GM18508 (cell line): ENCODE results near the gene FCHO1.
A peak's percentile ranks its signal among the peaks of the same experiment; 100 is the strongest.

Experiments
- ATAC-seq: cut with Tn5 transposase; IDR thresholded peaks from one replicate; pipeline ENCODE4 v1.9.1; 2021; ENCODE audit warnings: moderate number of reproducible peaks; ENCODE audit not compliant: insufficient read depth, unreplicated experiment

Gene FCHO1

GRCh38 chr19:17727843-17728242 lies 23.4 kb upstream of the FCHO1 start:
- no peak for ATAC-seq

GRCh38 chr19:17733127-17733526 lies 18.1 kb upstream of the FCHO1 start:
- ATAC-seq = no peak

DNA sequence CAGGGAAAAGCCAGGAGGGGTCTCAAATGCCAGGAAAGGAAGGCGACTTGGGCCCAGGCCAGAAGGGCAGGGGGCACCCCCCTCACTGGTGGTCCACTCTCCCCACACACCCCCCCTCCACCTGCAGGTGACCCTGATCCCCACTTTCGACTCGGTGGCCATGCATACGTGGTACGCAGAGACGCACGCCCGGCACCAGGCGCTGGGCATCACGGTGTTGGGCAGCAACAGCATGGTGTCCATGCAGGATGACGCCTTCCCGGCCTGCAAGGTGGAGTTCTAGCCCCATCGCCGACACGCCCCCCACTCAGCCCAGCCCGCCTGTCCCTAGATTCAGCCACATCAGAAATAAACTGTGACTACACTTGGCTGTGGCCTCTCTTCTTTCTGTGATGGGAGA lies 17.1 kb upstream of the FCHO1 start:
- ATAC-seq = no peak

GRCh38 chr19:17735410-17735809 lies 15.9 kb upstream of the FCHO1 start:
- no peak for ATAC-seq

DNA sequence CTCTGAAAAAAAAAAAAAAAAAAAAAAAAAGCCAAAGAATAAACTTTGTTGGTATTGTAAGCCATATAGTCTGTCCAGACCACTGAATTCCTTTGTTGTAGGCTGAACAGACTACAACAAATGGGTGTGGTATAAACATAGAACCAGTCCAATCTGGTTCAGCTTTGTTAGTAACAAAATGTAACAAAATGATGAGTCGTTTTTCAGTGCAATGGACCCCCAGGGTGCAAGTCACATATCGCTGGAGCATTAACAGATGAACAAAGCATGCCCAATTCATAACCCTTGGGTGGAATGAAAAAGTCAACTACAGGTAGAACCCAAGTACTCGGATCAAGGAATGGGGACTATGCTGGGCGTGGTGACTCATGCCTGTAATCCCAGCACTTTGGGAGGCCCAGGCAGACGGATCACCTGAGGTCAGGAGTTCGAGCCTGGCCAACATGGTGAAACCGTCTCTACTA lies 13.6 kb upstream of the FCHO1 start:
- ATAC-seq = no peak

GRCh38 chr19:17739121-17739875 lies 12.0 kb upstream of the FCHO1 start:
- ATAC-seq = no peak

DNA sequence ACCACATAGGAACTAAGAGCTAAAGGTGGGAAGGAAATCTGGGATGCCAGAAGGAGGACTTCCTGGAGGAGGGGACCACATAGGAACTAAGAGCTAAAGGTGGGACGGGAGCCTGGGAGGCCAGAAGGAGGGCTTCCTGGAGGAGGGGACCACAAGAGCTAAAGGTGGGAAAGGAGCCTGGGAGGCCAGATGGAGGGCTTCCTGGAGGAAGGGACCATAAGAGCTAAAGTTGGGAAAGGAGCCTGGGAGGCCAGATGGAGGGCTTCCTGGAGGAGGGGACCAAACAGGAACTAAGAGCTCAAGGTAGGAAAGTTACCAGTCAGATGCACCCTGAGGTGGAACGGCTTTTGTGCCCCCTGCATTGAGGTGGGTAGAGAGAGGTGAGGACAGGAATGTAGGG lies 9.8 kb upstream of the FCHO1 start:
- no peak for ATAC-seq

- no peak for ATAC-seq
Measured at GRCh38 chr19:17743874-17744580, 7.2 kb upstream of the FCHO1 start.

GRCh38 chr19:17747205-17748098 lies 3.8 kb upstream of the FCHO1 start:
- peak; percentile 46 for ATAC-seq

GRCh38 chr19:17748884-17749638 lies 2.2 kb upstream of the FCHO1 start:
- no peak for ATAC-seq

DNA sequence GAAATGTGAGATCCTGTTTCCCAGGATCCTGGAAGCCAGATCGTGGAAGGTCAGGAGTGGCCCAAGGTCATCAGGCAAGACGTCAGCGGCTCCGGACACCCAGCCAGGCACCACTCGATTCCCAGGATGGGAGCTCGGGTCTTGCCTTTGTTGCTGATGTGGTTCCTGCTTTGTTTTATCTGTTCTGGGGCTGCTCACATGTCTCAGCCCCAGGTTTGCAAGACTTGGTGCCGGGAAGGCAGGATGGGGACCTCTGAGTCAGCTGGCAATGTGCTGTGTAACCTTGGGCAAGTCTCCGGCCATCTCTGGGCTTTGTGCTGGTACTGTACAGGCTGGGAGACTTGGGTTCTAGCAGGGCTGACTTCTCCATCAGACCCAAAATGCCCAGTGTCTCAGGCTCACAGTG lies 1.4 kb upstream of the FCHO1 start:
- no peak for ATAC-seq

- ATAC-seq = no peak
Measured at GRCh38 chr19:17751912-17752273, 616 bp downstream of the FCHO1 start.

GRCh38 chr19:17752865-17753639 lies 1.8 kb downstream of the FCHO1 start:
- ATAC-seq = no peak

DNA sequence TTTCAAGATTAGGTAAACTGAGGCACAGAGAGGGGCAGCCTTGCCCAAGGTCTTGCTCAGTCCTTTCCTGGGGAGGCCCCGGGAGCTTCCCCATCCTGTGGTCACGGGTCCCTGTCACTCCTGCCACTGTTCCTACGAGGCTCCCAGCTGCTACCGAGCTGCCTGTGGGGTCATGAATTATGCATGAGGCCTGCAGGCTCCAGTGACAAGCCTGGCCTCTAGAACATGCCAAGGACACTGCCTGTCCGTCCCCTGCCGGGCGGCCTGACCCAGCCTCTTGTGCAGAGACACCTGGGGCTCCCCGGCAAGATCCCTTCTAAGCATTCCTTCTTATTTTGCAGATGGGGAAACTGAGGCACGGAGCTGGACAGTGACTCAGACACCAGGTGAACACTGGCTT lies 2.7 kb downstream of the FCHO1 start:
- ATAC-seq = no peak

DNA sequence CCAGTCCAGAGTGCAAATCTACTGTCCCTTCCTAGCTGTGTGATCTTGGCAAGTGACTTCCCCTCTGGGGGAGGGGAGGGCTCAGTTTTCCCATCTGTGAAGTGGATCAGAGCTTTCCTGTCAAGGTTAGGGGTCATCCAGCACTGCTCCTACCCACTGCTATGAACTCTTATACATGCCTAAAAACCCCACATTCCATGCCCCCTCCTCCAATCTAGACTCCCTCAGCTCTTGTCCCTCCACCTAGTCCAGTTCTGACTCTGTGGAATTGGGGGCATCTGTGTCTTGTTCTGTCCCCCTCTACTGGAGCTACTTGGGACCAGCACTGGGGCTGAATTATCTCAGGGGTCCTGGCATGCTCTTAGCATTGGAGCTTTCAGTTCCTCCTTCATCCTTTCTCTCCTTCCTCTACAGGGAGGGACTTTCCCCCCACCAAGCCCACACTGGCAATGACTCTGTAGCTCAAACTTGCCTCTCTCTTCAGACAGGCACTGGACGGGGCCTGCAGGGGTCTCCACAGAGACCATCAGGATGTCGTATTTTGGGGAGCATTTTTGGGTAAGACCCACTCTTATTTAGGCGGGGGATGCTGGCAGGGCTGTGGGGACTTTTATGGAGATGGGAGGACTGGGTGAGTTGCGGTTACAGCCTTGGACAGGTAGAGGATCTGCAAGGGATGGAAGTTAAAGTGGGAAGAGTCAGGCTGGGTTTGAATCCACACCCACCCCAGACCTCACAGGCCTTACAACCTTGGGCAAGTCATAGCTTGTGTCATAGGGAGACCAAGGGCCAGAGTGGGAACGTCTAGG lies 3.6 kb downstream of the FCHO1 start:
- peak; percentile 35 for ATAC-seq

DNA sequence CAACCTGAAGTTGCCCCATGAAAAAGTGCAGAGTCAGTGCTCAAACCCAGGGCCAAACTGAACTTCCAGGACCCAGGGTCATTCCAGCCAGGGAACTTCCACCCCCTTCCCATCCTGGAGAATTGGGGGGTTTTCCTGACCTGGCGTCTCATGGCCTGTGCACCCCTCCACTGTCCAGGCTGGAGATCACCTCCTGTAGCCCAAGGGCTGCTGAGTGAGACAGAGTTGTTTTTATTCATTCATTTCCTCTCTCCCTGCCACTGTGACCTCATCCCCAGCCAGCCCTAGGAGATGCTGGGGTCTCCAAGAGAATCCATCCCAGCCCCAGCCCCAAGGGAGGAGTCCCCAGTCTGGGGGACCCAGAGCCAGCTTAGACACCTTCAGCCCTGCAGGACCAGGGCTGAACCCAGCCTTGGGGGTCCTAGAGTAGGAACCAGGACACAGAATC lies 4.2 kb downstream of the FCHO1 start:
- ATAC-seq = no peak

GRCh38 chr19:17755977-17756670 lies 4.8 kb downstream of the FCHO1 start:
- ATAC-seq = no peak

DNA sequence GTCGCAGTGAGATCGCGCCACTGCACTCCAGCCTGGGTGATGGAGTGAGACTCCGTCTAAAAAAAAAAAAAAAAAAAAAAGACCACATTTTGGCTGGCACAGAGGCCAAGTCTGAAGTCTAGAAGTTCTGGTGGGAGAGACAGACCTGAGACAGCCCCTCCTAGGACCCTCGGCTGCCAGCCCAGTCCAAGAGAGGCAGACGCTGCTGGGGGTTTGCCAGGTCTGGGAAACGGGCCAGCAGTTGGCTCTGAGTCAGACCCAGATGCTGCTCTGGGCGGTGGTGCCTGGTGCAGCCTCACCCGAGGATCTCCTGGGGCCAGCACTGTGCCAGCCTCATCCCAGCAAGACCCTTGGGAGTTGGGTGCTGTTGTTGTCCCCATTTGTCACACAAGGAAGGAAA lies 5.8 kb downstream of the FCHO1 start:
- no peak for ATAC-seq
